Trophoblast cell (in vitro differentiated cells and primary cell): ENCODE data around the gene PIGL.
A peak's percentile ranks its signal among the peaks of the same experiment; 100 is the strongest.

Experiments
- DNase-seq, 2 donors: peaks; one replicate each; pipeline ENCODE4 v3.0.0-alpha.2; 2016
- H2AFZ ChIP-seq: 2 replicates; pipeline ENCODE4 v1.6.1; 2013; ENCODE audit warnings: low read length, moderate library complexity, mild to moderate bottlenecking; ENCODE audit not compliant: insufficient read depth, poor library complexity
- H2AK5ac ChIP-seq: 2 replicates; pipeline ENCODE4 v1.6.1; 2013; ENCODE audit warnings: mild to moderate bottlenecking, low read length
- H2BK120ac ChIP-seq: 2 replicates; pipeline ENCODE4 v1.6.1; 2013; ENCODE audit warnings: low read length, mild to moderate bottlenecking, moderate library complexity; ENCODE audit not compliant: insufficient read depth, poor library complexity
- H2BK12ac ChIP-seq: 2 replicates; pipeline ENCODE4 v1.6.1; 2013; ENCODE audit warnings: mild to moderate bottlenecking, low read length, moderate library complexity
- H2BK5ac ChIP-seq: 2 replicates; pipeline ENCODE4 v1.6.1; 2013; ENCODE audit warnings: low read length, low read depth, moderate library complexity, mild to moderate bottlenecking; ENCODE audit not compliant: poor library complexity
- H3K14ac ChIP-seq: 2 replicates; pipeline ENCODE4 v1.6.1; 2013; ENCODE audit warnings: mild to moderate bottlenecking, low read length
- H3K18ac ChIP-seq: 2 replicates; pipeline ENCODE4 v1.6.1; 2013; ENCODE audit warnings: mild to moderate bottlenecking, low read length
- H3K23ac ChIP-seq: 2 replicates; pipeline ENCODE4 v1.6.1; 2013; ENCODE audit warnings: low read length
- H3K27ac ChIP-seq: 2 replicates; pipeline ENCODE4 v1.5.1; 2013; ENCODE audit warnings: low read depth, mild to moderate bottlenecking, inconsistent platforms, low read length, moderate library complexity
- H3K27me3 ChIP-seq: 2 replicates; pipeline ENCODE4 v1.6.1; 2013; ENCODE audit warnings: inconsistent platforms, mild to moderate bottlenecking, low read length, moderate library complexity; ENCODE audit not compliant: insufficient read depth
- H3K36me3 ChIP-seq, 2 experiments: 1 replicate in 1 of 2; 2 replicates in 1 of 2; pipeline ENCODE4 v1.6.1; 2013; ENCODE audit warnings: low read length in 2 of 2, mild to moderate bottlenecking in 2 of 2, moderate library complexity in 1 of 2; ENCODE audit not compliant: insufficient read depth in 2 of 2, control insufficient read depth in 1 of 2
- H3K4ac ChIP-seq: 2 replicates; pipeline ENCODE4 v1.6.1; 2013; ENCODE audit warnings: low read depth, mild to moderate bottlenecking, low read length, moderate library complexity
- H3K4me1 ChIP-seq, 2 experiments: 1 replicate in 1 of 2; 2 replicates in 1 of 2; pipeline ENCODE4 v1.6.1; 2013; ENCODE audit warnings: low read length in 2 of 2, mild to moderate bottlenecking in 2 of 2, moderate library complexity in 1 of 2; ENCODE audit not compliant: insufficient read depth in 2 of 2, control insufficient read depth in 1 of 2
- H3K4me2 ChIP-seq: 2 replicates; pipeline ENCODE4 v1.6.1; 2013; ENCODE audit warnings: inconsistent platforms, mild to moderate bottlenecking, low read length, moderate library complexity
- H3K4me3 ChIP-seq: 2 replicates; pipeline ENCODE4 v1.5.1; 2013; ENCODE audit warnings: mild to moderate bottlenecking, low read depth, low read length, inconsistent platforms
- H3K79me1 ChIP-seq: one replicate; pipeline ENCODE4 v1.6.1; 2013; ENCODE audit warnings: low read length
- H3K79me2 ChIP-seq: 2 replicates; pipeline ENCODE4 v1.6.1; 2013; ENCODE audit warnings: low read length, mild to moderate bottlenecking; ENCODE audit not compliant: control insufficient read depth, insufficient read depth, poor library complexity
- H3K9ac ChIP-seq: 2 replicates; pipeline ENCODE4 v1.6.1; 2013; ENCODE audit warnings: mild to moderate bottlenecking, low read length
- H3K9me3 ChIP-seq: 2 replicates; pipeline ENCODE4 v1.6.1; 2013; ENCODE audit warnings: low read depth, mild to moderate bottlenecking, control low read depth, inconsistent platforms, low read length; ENCODE audit not compliant: insufficient read depth
- H4K12ac ChIP-seq: 2 replicates; pipeline ENCODE4 v1.6.1; 2013; ENCODE audit warnings: low read depth, mild to moderate bottlenecking, low read length, moderate library complexity
- H4K8ac ChIP-seq: 2 replicates; pipeline ENCODE4 v1.6.1; 2013; ENCODE audit warnings: low read depth, mild to moderate bottlenecking, low read length, moderate library complexity
- H4K91ac ChIP-seq: one replicate; pipeline ENCODE4 v1.6.1; 2013; ENCODE audit warnings: low read depth, mild to moderate bottlenecking, low read length, moderate library complexity
- WGBS: extraction: QIAGEN DNeasy Blood & Tissue Kit; methylation state at CpG from one replicate; pipeline ENCODE4 v1.1.7; 2013; ENCODE audit warnings: missing lambda C conversion rate; ENCODE audit not compliant: insufficient read length, insufficient coverage; ENCODE audit errors: extremely low coverage; 5-methylcytosine and 5-hydroxymethylcytosine counted together

The PIGL gene

GRCh38 chr17:16348586-16348985, 131.6 kb downstream of the PIGL start:
- Histone ChIP-seq H2AK5ac (no peak overlapping the region), H3K4me2 (no peak overlapping the region), H3K23ac (no peak overlapping the region), H3K36me3 (peaks cover 2 to 4% of the 10 kb centered on the region in 2 experiments), H3K4me3 (no peak overlapping the region), H3K79me2 (no peaks in the 10 kb centered on the region), H3K9ac (no peak overlapping the region), H2BK12ac (no peak overlapping the region), H3K27ac (no peak overlapping the region), H3K9me3 (no peaks in the 10 kb centered on the region), H3K79me1 (peaks cover 4% of the 10 kb centered on the region), H2AFZ (no peak overlapping the region), H4K8ac (no peak overlapping the region), H3K4me1 (peaks cover 3 to 6% of the 10 kb centered on the region in 2 experiments), H4K91ac (no peak overlapping the region), H2BK5ac (no peak overlapping the region), H3K27me3 (peaks cover 13% of the 10 kb centered on the region), H3K14ac (no peak overlapping the region), H3K18ac (no peak overlapping the region), H3K4ac (no peak overlapping the region), H2BK120ac (no peak overlapping the region), H4K12ac (no peak overlapping the region)
- no peak for DNase-seq
- WGBS = no CpG with 5 or more reads among the region's 6 CpGs

GRCh38 chr17:16349431-16349830, 132.4 kb downstream of the PIGL start:
- Histone ChIP-seq H3K9me3 (no peaks in the 10 kb centered on the region), H3K4me3 (no peak overlapping the region), H3K14ac (no peak overlapping the region), H3K23ac (no peak overlapping the region), H4K8ac (no peak overlapping the region), H2BK5ac (no peak overlapping the region), H3K79me1 (peaks cover 4% of the 10 kb centered on the region), H3K4me2 (no peak overlapping the region), H3K18ac (no peak overlapping the region), H2BK12ac (no peak overlapping the region), H4K91ac (no peak overlapping the region), H4K12ac (no peak overlapping the region), H3K4ac (no peak overlapping the region), H2AK5ac (no peak overlapping the region), H2AFZ (no peak overlapping the region), H3K79me2 (no peaks in the 10 kb centered on the region), H3K4me1 (peaks cover 3 to 6% of the 10 kb centered on the region in 2 experiments), H3K27me3 (peaks cover 13% of the 10 kb centered on the region), H3K36me3 (peaks cover 2 to 4% of the 10 kb centered on the region in 2 experiments), H3K27ac (no peak overlapping the region), H2BK120ac (no peak overlapping the region), H3K9ac (no peak overlapping the region)
- no CpG with 5 or more reads among the region's 5 CpGs for WGBS
- no peak for DNase-seq

- H3K36me3 ChIP-seq = peaks cover 2 to 4% of the 10 kb centered on the region in 2 experiments
- H2BK5ac ChIP-seq = no peak overlapping the region
- peaks cover 3 to 6% of the 10 kb centered on the region in 2 experiments for H3K4me1 ChIP-seq
- peak overlapping the region; percentile 86 for H3K4me2 ChIP-seq
- H3K9me3 ChIP-seq = no peaks in the 10 kb centered on the region
- no CpG with 5 or more reads among the region's 10 CpGs for WGBS
- peak in 1 of 2 donors; percentile 44 for DNase-seq
- no peaks in the 10 kb centered on the region for H3K79me2 ChIP-seq
- no peak overlapping the region for H2AFZ ChIP-seq
- H4K91ac ChIP-seq = no peak overlapping the region
- H3K18ac ChIP-seq = no peak overlapping the region
- H4K12ac ChIP-seq = no peak overlapping the region
- peaks cover 13% of the 10 kb centered on the region for H3K27me3 ChIP-seq
- no peak overlapping the region for H4K8ac ChIP-seq
- no peak overlapping the region for H3K27ac ChIP-seq
- no peak overlapping the region for H3K14ac ChIP-seq
- H2BK12ac ChIP-seq = no peak overlapping the region
- no peak overlapping the region for H2BK120ac ChIP-seq
- peaks cover 4% of the 10 kb centered on the region for H3K79me1 ChIP-seq
- H3K23ac ChIP-seq = no peak overlapping the region
- no peak overlapping the region for H3K4me3 ChIP-seq
- H3K9ac ChIP-seq = no peak overlapping the region
- H3K4ac ChIP-seq = no peak overlapping the region
- H2AK5ac ChIP-seq = no peak overlapping the region
These were observed 134.8 kb downstream of the PIGL start for GRCh38 chr17:16351831-16352230.

- no peak overlapping the region for H3K9ac ChIP-seq
- DNase-seq = no peak
- peaks cover 2 to 4% of the 10 kb centered on the region in 2 experiments for H3K36me3 ChIP-seq
- H3K4ac ChIP-seq = no peak overlapping the region
- no peak overlapping the region for H4K91ac ChIP-seq
- H2BK5ac ChIP-seq = no peak overlapping the region
- no peaks in the 10 kb centered on the region for H3K79me2 ChIP-seq
- H3K18ac ChIP-seq = no peak overlapping the region
- peak overlapping the region; percentile 91 for H2AFZ ChIP-seq
- WGBS = no CpG with 5 or more reads among the region's 25 CpGs
- no peak overlapping the region for H2BK120ac ChIP-seq
- peak overlapping the region; percentile 72 for H3K4me3 ChIP-seq
- peak overlapping the region; percentile 86 for H3K4me2 ChIP-seq
- no peak overlapping the region for H2BK12ac ChIP-seq
- peak overlapping the region; percentile 34 for H3K14ac ChIP-seq
- no peak overlapping the region for H3K23ac ChIP-seq
- H3K27me3 ChIP-seq = peaks cover 13% of the 10 kb centered on the region
- no peak overlapping the region for H4K8ac ChIP-seq
- peaks cover 4% of the 10 kb centered on the region for H3K79me1 ChIP-seq
- H2AK5ac ChIP-seq = no peak overlapping the region
- H4K12ac ChIP-seq = peak overlapping the region; percentile 40
- no peak overlapping the region for H3K27ac ChIP-seq
- H3K4me1 ChIP-seq = peaks cover 3 to 6% of the 10 kb centered on the region in 2 experiments
- no peaks in the 10 kb centered on the region for H3K9me3 ChIP-seq
These were observed 135.3 kb downstream of the PIGL start for GRCh38 chr17:16352303-16352666.
